ENCODE measurements around the gene DCTD. TPM values are rescaled to one million over a fixed set of nuclear protein-coding genes. Genes with fewer than 3 reads are reported as not detected.

The DCTD gene
- total RNA-seq, 2 donors from 2014 or later = 50.5 to 62.2 TPM

GRCh38 chr4:182869697-182870096 lies 47.5 kb downstream of the DCTD start:
- no peak for TF ChIP-seq CTCF (IDR thresholded peaks at IDR 0.05)
- no peaks in the 10 kb centered on the region for H3K4me1 ChIP-seq (ENCODE audit: control insufficient read depth in 1 of 2, low read depth in 2 of 2)
- ATAC-seq (ENCODE audit: insufficient number of reproducible peaks, low FRiP score, low read depth) (no peak), DNase-seq (ENCODE audit: low spot score) (no peak)
- H3K9me3 ChIP-seq = no peaks in the 10 kb centered on the region
- no peak overlapping the region for H3K4me3 ChIP-seq
- no peak overlapping the region for H3K27ac ChIP-seq
- H3K27me3 ChIP-seq (replicated peaks; ENCODE audit: insufficient read depth) = no peaks in the 10 kb centered on the region
- H3K36me3 ChIP-seq = no peaks in the 10 kb centered on the region

GRCh38 chr4:182866746-182867145 lies 50.4 kb downstream of the DCTD start:
- no peak overlapping the region for H3K4me3 ChIP-seq

GRCh38 chr4:182863501-182863900 lies 53.7 kb downstream of the DCTD start:
- H3K4me3 ChIP-seq = no peak overlapping the region
- H3K27me3 ChIP-seq (replicated peaks; ENCODE audit: insufficient read depth) = no peaks in the 10 kb centered on the region
- no peaks in the 10 kb centered on the region for H3K9me3 ChIP-seq
- TF ChIP-seq CTCF (IDR thresholded peaks at IDR 0.05) = no peak
- ATAC-seq (ENCODE audit: insufficient number of reproducible peaks, low FRiP score, low read depth) = no peak
- no peak for DNase-seq (ENCODE audit: low spot score)
- H3K27ac ChIP-seq = no peak overlapping the region
- no peaks in the 10 kb centered on the region for H3K4me1 ChIP-seq (ENCODE audit: control insufficient read depth in 1 of 2, low read depth in 2 of 2)
- H3K36me3 ChIP-seq = no peaks in the 10 kb centered on the region

More at GRCh38 chr4:182866746-182867145, 50.4 kb downstream of the DCTD start:
- H3K27me3 ChIP-seq (replicated peaks; ENCODE audit: insufficient read depth) = no peaks in the 10 kb centered on the region
- DNase-seq (ENCODE audit: low spot score) (no peak), ATAC-seq (ENCODE audit: insufficient number of reproducible peaks, low FRiP score, low read depth) (no peak)
- no peak for TF ChIP-seq CTCF (IDR thresholded peaks at IDR 0.05)
- H3K36me3 ChIP-seq = no peaks in the 10 kb centered on the region
- no peak overlapping the region for H3K27ac ChIP-seq
- no peaks in the 10 kb centered on the region for H3K9me3 ChIP-seq
- no peaks in the 10 kb centered on the region for H3K4me1 ChIP-seq (ENCODE audit: control insufficient read depth in 1 of 2, low read depth in 2 of 2)

DNA sequence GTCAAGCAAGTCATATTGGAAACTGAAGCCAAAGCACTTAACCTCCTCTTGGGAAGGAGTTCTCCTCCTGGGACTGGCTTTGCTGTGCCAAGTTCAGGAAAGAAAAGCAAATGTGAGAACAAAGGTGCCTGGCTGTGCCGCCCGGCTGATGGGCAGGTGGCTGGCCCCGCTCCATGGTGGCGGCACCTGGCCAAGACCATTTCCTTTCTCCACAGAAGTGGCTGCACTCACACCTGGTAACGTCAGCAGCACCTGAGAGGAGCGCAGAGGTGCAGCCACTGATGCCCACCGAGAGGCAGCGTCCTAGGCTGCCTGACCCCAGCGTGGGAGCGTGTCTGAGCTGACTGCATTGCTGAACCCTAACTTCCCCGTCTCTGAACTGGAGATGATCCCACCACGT lies 54.3 kb downstream of the DCTD start:
- H3K9me3 ChIP-seq = no peaks in the 10 kb centered on the region
- ATAC-seq (ENCODE audit: insufficient number of reproducible peaks, low FRiP score, low read depth) (no peak), DNase-seq (ENCODE audit: low spot score) (no peak)
- no peak overlapping the region for H3K27ac ChIP-seq
- H3K27me3 ChIP-seq (replicated peaks; ENCODE audit: insufficient read depth) = no peaks in the 10 kb centered on the region
- TF ChIP-seq CTCF (IDR thresholded peaks at IDR 0.05) = no peak
- no peaks in the 10 kb centered on the region for H3K4me1 ChIP-seq (ENCODE audit: control insufficient read depth in 1 of 2, low read depth in 2 of 2)
- no peak overlapping the region for H3K4me3 ChIP-seq
- H3K36me3 ChIP-seq = no peaks in the 10 kb centered on the region

DNA sequence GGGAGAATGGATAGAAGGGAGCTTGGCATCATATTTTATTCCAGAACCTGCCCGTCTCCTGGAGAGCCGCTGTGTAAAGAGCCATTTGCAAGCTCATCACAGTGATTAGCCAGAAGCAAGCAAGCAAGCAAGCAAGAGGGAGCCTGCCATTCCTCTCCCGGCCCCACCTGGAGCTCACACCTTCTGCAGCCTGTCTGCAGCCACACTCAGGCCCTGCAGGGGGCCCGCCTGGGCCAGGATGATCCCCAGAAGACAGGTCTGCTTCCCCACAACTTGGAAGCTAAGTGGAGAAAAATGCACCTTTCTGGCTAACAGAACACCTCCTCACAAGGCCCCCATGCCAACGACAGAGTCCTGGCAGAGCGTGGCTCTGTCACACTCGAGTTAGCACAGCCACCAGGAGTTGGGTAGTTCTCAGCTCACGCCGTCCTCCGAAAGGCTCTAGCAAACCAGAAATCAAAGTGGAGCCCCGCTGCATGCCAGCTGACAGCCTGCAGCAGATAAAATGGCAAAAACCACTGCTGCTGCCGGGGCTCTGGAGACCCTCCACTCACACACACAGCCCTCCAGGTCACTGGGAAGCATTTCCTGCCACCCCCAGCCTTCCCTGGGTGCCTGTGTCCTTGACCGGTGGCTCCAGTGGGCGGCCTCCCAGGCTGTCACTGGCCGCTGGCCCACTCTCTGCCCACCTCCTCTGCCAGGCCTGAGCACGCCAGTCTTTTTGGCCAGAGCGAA lies 54.9 kb downstream of the DCTD start:
- DNase-seq (ENCODE audit: low spot score) (no peak), ATAC-seq (ENCODE audit: insufficient number of reproducible peaks, low FRiP score, low read depth) (no peak)
- Histone ChIP-seq H3K9me3 (no peaks in the 10 kb centered on the region), H3K36me3 (no peaks in the 10 kb centered on the region), H3K4me1 (ENCODE audit: control insufficient read depth in 1 of 2, low read depth in 2 of 2) (no peaks in the 10 kb centered on the region), H3K4me3 (no peak overlapping the region), H3K27me3 (replicated peaks; ENCODE audit: insufficient read depth) (no peaks in the 10 kb centered on the region), H3K27ac (no peak overlapping the region)
- no peak for TF ChIP-seq CTCF (IDR thresholded peaks at IDR 0.05)

Data from thoracic aorta (tissue), 2 donors.